ENCODE data around the gene AATK.
A peak's percentile ranks its signal among the peaks of the same experiment; 100 is the strongest.

AATK gene

GRCh38 chr17:81127526-81128177 lies 38.4 kb downstream of the AATK start:
- DNase-seq (no peak), ATAC-seq (no peak)

GRCh38 chr17:81127133-81127455 lies 38.9 kb downstream of the AATK start:
- DNase-seq (no peak), ATAC-seq (no peak)

- ATAC-seq (no peak), DNase-seq (no peak)
Observed at GRCh38 chr17:81126281-81127132, 39.5 kb downstream of the AATK start.

GRCh38 chr17:81125573-81126081 lies 40.4 kb downstream of the AATK start:
- ATAC-seq, result no peak
- DNase-seq, result no peak

GRCh38 chr17:81124377-81124776 lies 41.6 kb downstream of the AATK start:
- DNase-seq, result no peak
- no peak for ATAC-seq

GRCh38 chr17:81123052-81124048 lies 42.7 kb downstream of the AATK start:
- DNase-seq, result no peak
- no peak for ATAC-seq

- ATAC-seq (no peak), DNase-seq (no peak)
Observed at GRCh38 chr17:81121841-81122733, 43.9 kb downstream of the AATK start.

GRCh38 chr17:81120695-81121621 lies 45.1 kb downstream of the AATK start:
- DNase-seq (no peak), ATAC-seq (no peak)

GRCh38 chr17:81120149-81120484 lies 45.9 kb downstream of the AATK start:
- ATAC-seq (no peak), DNase-seq (no peak)

GRCh38 chr17:81119223-81120148 lies 46.5 kb downstream of the AATK start:
- DNase-seq (peak; percentile 88), ATAC-seq (peak; percentile 50)

- ATAC-seq, result no peak
Observed at GRCh38 chr17:81118308-81119221, 47.5 kb downstream of the AATK start.

GRCh38 chr17:81117672-81118198 lies 48.3 kb downstream of the AATK start:
- DNase-seq (no peak), ATAC-seq (no peak)

More at GRCh38 chr17:81118308-81119221, 47.5 kb downstream of the AATK start:
- no peak for DNase-seq

GRCh38 chr17:81116704-81117103 lies 49.3 kb downstream of the AATK start:
- DNase-seq (no peak), ATAC-seq (no peak)

- ATAC-seq, result no peak
- DNase-seq, result no peak
Observed at GRCh38 chr17:81115749-81116464, 50.1 kb downstream of the AATK start.

GRCh38 chr17:81115219-81115618 lies 50.8 kb downstream of the AATK start:
- DNase-seq (no peak), ATAC-seq (no peak)

- DNase-seq, result no peak
- no peak for ATAC-seq
Observed at GRCh38 chr17:81114351-81115093, 51.5 kb downstream of the AATK start.
